ENCODE data around the gene C11orf24.
"Not testable (repeated sequence)": the region's sequence is repeated elsewhere in the genome, so short reads cannot be mapped to it uniquely, and the experiment has no call there.

C11orf24 gene

GRCh38 chr11:68298659-68299516 is 27.1 kb upstream of the C11orf24 start:
- no peak for DNase-seq

- DNase-seq = peak; percentile 75 to 79
Measured at GRCh38 chr11:68297812-68298658, 26.3 kb upstream of the C11orf24 start.

GRCh38 chr11:68297494-68297811 is 25.7 kb upstream of the C11orf24 start:
- DNase-seq = no peak

GRCh38 chr11:68297052-68297378 is 25.2 kb upstream of the C11orf24 start:
- DNase-seq = no peak

- DNase-seq = no peak
Measured at GRCh38 chr11:68296344-68297051, 24.7 kb upstream of the C11orf24 start.

GRCh38 chr11:68295940-68296339 is 24.2 kb upstream of the C11orf24 start:
- DNase-seq = no peak

GRCh38 chr11:68295271-68295670 is 23.5 kb upstream of the C11orf24 start:
- no peak for DNase-seq

- no peak for DNase-seq
Measured at GRCh38 chr11:68293708-68294107, 21.9 kb upstream of the C11orf24 start.

- DNase-seq = no peak
Measured at GRCh38 chr11:68289456-68289855, 17.7 kb upstream of the C11orf24 start.

GRCh38 chr11:68287419-68287818 is 15.6 kb upstream of the C11orf24 start:
- no peak for DNase-seq

- DNase-seq = not testable (repeated sequence)
Measured at GRCh38 chr11:68284588-68284987, 12.8 kb upstream of the C11orf24 start.

- no peak for DNase-seq
Measured at GRCh38 chr11:68282861-68283230, 11.1 kb upstream of the C11orf24 start.

- peak; percentile 41 to 55 for DNase-seq
Measured at GRCh38 chr11:68282141-68282860, 10.5 kb upstream of the C11orf24 start.

GRCh38 chr11:68279676-68280075 is 7.9 kb upstream of the C11orf24 start:
- DNase-seq = no peak

GRCh38 chr11:68276861-68277260 is 5.1 kb upstream of the C11orf24 start:
- no peak for DNase-seq

GRCh38 chr11:68275721-68276507 is 4.1 kb upstream of the C11orf24 start:
- DNase-seq = no peak

GRCh38 chr11:68274306-68274705 is 2.5 kb upstream of the C11orf24 start:
- DNase-seq = no peak

- no peak for DNase-seq
Measured at GRCh38 chr11:68273026-68273738, 1.4 kb upstream of the C11orf24 start.

GRCh38 chr11:68271023-68271780 is 571 bp downstream of the C11orf24 start:
- peak; percentile 53 to 67 for DNase-seq

GRCh38 chr11:68270196-68271022 is 1.4 kb downstream of the C11orf24 start:
- DNase-seq = no peak

All from activated CD4-positive, alpha-beta T cell treated with anti-CD3 and anti-CD28 coated beads, Interleukin-2, amount 50 U/mL, for 48 hours (primary cell).